WI38 (cell line): ENCODE results near the gene C4B.
"Not testable (repeated sequence)": the region's sequence is repeated elsewhere in the genome, so short reads cannot be mapped to it uniquely, and the experiment has no call there.

Experiments
- H3K4me3 ChIP-seq: 2 replicates; pipeline ENCODE4 v1.5.1; 2011; ENCODE audit warnings: low read depth, mild to moderate bottlenecking, control low read depth, low read length
- CTCF ChIP-seq: IDR thresholded peaks from 2 replicates; pipeline ENCODE4 v1.5.1; 2012; ENCODE audit warnings: low read depth, mild to moderate bottlenecking, control low read depth, low read length

Gene C4B

GRCh38 chr6:32050562-32050961, 36.0 kb downstream of the C4B start:
- no peak overlapping the region for H3K4me3 ChIP-seq
- no peak for TF ChIP-seq CTCF

GRCh38 chr6:32052626-32053025, 38.0 kb downstream of the C4B start:
- not testable (repeated sequence) for H3K4me3 ChIP-seq

GRCh38 chr6:32053314-32053713, 38.7 kb downstream of the C4B start:
- H3K4me3 ChIP-seq = not testable (repeated sequence)

- H3K4me3 ChIP-seq = not testable (repeated sequence)
These were observed 41.2 kb downstream of the C4B start for GRCh38 chr6:32055756-32056155.

GRCh38 chr6:32056254-32056653, 41.7 kb downstream of the C4B start:
- no peak for TF ChIP-seq CTCF

GRCh38 chr6:32057966-32058365, 43.4 kb downstream of the C4B start:
- no peak for TF ChIP-seq CTCF
- no peak overlapping the region for H3K4me3 ChIP-seq

More at GRCh38 chr6:32056254-32056653, 41.7 kb downstream of the C4B start:
- no peak overlapping the region for H3K4me3 ChIP-seq

GRCh38 chr6:32058511-32058963, 43.9 kb downstream of the C4B start:
- no peak for TF ChIP-seq CTCF
- no peak overlapping the region for H3K4me3 ChIP-seq

- TF ChIP-seq CTCF = no peak
- no peak overlapping the region for H3K4me3 ChIP-seq
These were observed 46.5 kb downstream of the C4B start for GRCh38 chr6:32060966-32061655.

- no peak for TF ChIP-seq CTCF
- H3K4me3 ChIP-seq = no peak overlapping the region
These were observed 50.1 kb downstream of the C4B start for GRCh38 chr6:32064706-32065105.

- not testable (repeated sequence) for H3K4me3 ChIP-seq
These were observed 52.9 kb downstream of the C4B start for GRCh38 chr6:32067521-32067920.

GRCh38 chr6:32068315-32068714, 53.7 kb downstream of the C4B start:
- not testable (repeated sequence) for H3K4me3 ChIP-seq
